ENCODE results near the gene COA4.

DNA sequence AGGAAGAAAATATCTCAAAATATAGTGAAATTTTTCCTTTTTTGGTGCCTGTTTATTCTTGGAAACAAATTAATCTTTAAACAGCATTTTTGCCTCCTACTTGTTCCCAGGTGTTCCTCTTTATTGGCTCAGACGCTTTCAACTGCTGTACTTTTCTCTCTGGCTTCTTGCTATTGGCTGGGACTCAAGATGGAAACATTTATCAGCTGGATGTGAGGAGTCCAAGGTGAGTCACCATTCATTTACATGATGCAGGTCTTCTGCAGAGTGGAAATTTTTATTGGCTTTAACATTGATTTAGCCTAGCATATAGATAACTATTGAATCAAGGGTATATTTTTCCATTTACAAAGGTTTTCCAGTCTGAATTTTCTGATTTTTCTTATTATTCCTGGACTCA lies 39.8 kb upstream of the COA4 start:
- TF ChIP-seq, protein P1, sequence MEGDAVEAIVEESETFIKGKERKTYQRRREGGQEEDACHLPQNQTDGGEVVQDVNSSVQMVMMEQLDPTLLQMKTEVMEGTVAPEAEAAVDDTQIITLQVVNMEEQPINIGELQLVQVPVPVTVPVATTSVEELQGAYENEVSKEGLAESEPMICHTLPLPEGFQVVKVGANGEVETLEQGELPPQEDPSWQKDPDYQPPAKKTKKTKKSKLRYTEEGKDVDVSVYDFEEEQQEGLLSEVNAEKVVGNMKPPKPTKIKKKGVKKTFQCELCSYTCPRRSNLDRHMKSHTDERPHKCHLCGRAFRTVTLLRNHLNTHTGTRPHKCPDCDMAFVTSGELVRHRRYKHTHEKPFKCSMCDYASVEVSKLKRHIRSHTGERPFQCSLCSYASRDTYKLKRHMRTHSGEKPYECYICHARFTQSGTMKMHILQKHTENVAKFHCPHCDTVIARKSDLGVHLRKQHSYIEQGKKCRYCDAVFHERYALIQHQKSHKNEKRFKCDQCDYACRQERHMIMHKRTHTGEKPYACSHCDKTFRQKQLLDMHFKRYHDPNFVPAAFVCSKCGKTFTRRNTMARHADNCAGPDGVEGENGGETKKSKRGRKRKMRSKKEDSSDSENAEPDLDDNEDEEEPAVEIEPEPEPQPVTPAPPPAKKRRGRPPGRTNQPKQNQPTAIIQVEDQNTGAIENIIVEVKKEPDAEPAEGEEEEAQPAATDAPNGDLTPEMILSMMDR (IDR thresholded peaks at IDR 0.05), result no peak
- no peak for TF ChIP-seq POLR2A (IDR thresholded peaks at IDR 0.05)
